SKM-1 treated with dmso at 0.1 percent for 144 hours (cell line): ENCODE results near the gene GIPC3.

ENCODE experiments used
- DNase-seq: peaks from one replicate; lab custom pipeline; 2025; ENCODE audit not compliant: unreplicated experiment; lab: John Stamatoyannopoulos, UW

The GIPC3 gene

GRCh38 chr19:3634496-3635045 lies 49.3 kb downstream of the GIPC3 start:
- no peak for DNase-seq

- DNase-seq = no peak
These were observed 51.2 kb downstream of the GIPC3 start for GRCh38 chr19:3636506-3636905.

- DNase-seq = no peak
These were observed 51.7 kb downstream of the GIPC3 start for GRCh38 chr19:3636962-3637361.

- DNase-seq = no peak
These were observed 52.3 kb downstream of the GIPC3 start for GRCh38 chr19:3637621-3638020.

GRCh38 chr19:3638208-3639193 lies 53.2 kb downstream of the GIPC3 start:
- no peak for DNase-seq

GRCh38 chr19:3639479-3639878 lies 54.2 kb downstream of the GIPC3 start:
- DNase-seq = no peak

GRCh38 chr19:3641515-3642269 lies 56.4 kb downstream of the GIPC3 start:
- no peak for DNase-seq

- DNase-seq = no peak
These were observed 57.0 kb downstream of the GIPC3 start for GRCh38 chr19:3642296-3642695.
